ENCODE data around the gene CLDN22.

CLDN22 gene

DNA sequence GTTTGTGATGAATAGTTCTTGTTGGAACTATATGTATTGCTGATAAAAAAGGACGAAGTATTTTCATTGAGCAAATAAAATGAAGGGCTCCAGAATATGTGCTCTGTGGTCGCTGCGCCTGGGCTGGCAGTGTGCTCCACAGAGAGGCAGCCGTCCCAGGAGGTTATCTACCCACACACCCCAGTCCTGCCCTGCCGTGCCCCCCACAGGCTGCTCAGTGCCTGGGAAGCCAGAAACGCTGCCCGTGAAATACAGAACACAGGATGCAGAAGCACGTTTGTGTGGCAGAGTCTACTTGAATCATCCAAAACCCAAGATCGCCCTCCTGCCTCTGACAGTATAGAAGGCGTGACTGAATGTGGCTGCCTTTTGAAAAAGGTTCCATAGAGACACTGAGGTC lies 1.4 kb downstream of the CLDN22 start:
- DNase-seq = no peak

- DNase-seq = no peak
These were observed 5.3 kb downstream of the CLDN22 start for GRCh38 chr4:183314806-183315205.

DNA sequence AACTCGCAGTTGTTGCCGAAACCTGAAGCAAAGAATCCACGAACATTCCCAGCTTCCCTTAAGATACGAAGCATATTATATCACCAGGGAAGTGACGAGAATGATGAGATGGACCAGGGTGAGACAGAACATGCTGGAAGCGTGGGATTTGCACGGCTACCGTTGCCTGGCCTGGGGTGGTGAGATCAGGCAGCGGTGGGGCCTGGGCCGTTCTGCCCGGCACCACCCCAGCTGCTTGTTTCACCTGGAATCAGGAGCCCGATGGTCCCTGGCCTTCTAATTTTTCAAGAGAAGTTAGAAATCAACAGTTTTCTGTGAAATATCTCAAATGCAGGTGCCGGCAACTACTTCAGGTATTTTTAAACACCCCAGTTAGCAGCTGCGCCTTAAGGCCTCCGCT lies 5.7 kb downstream of the CLDN22 start:
- DNase-seq = no peak

- no peak for DNase-seq
These were observed 7.2 kb downstream of the CLDN22 start for GRCh38 chr4:183312841-183313240.

DNA sequence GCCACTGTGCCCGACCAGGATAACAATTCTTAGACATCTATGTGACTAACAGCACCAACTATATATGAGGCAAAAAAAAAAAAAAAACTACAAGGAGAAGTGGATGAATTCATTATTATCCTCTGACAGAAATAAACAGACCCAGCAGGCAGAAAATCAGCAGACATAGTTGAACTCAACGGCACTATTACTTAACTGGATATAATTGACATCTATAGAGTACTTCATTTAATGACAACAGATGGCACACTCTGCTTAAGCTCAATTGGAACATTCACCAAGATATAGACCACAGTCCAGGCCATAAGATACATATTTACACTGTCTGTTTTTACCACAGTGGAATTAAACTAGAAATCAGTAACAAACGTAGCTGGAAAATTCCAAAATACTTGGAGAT lies 13.3 kb downstream of the CLDN22 start:
- no peak for DNase-seq

GRCh38 chr4:183304538-183304937 lies 15.5 kb downstream of the CLDN22 start:
- DNase-seq = no peak

DNA sequence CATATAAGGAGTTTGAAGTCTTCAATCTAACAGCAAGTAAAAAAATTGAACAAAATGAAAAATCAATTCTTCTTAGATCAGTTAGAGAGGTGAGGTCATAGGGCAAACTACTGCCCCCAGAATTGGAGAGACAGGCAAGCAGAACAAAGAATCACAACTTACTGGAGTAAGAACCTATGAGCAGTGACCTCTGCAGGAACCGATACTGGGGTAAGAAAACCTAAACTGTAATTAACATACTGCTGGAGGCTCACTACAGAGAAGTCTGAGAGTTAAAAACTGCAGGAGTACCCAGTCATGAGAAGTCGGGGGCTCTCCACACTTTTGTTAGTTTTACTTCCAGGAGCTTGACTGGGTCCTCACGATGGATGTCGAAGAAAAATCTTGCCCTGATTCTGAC lies 16.0 kb downstream of the CLDN22 start:
- no peak for DNase-seq

DNA sequence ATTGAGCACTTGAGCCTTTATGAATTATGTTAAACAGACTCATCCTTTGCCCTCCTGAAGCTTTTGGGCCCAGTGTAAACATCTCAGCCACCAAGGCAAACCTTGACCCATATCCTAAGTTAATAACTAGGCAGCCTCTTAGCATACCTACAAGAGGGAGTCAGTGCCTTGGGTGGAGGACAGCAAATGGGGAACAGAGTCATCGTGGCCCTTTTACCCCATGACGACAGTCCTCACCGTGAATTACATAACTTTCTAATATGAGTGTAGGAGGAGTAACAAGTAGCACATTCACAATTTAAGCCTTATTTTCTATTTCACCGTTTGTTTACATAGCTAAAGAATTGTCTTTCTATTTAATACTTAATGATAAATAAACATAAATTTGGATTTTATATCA lies 16.8 kb downstream of the CLDN22 start:
- DNase-seq = no peak

- DNase-seq = no peak
These were observed 19.4 kb downstream of the CLDN22 start for GRCh38 chr4:183300655-183301054.

DNA sequence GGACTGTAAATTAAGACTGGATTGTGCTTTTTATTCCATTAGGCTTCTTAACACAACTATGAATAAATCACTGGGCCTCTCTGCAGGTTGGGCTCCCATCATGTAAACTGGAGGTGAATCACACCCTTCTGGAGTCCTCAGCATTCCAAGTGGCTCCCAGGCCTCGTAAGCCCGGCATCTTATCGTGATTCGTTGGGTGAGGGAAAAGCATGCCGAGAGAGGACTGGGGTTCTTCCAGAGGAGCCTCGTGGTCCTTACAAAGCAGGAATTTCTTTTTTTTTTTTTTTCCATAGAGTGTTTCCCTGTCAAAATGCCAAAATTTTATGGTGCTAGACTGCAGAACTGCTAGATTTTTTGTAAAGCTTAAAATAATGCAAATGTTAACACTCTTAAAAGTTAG lies 20.0 kb downstream of the CLDN22 start:
- DNase-seq = no peak

DNA sequence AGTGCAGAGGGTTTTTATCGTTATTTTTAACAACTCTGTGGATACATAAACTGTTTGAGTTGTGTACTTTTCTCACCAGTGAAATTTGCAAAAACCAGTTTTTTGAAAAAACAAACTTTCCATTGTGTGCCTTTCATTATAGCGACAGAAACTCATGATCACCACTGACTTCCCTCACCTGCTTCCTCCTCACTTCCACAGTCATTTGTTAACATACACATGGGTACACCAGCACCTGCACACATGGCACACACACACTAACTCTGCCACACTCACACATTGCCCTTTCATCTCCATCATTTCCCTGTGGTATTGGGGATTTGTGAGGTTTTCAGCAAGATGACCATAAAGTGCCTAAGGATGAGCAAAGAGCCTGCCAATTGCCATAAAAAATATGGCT lies 20.6 kb downstream of the CLDN22 start:
- no peak for DNase-seq

DNA sequence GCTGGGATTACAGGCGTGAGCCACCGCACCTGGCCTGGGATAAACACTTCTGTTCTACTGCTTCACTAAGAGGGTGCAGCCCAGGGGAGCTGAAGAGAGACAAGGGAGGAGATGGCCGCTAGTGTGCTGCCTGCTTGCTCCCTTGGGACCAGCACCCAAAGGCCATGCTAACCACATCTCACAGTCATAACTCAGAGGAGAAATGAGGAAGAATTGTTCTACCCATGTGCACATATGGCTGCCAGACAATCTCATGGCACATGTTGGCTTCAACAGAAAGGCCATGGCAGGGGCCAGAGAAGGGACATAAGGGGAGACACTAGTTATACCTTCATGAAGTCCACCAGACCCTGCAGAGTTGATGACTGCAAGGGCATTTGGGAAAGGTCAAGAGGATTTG lies 22.4 kb downstream of the CLDN22 start:
- no peak for DNase-seq

- DNase-seq = no peak
These were observed 24.4 kb downstream of the CLDN22 start for GRCh38 chr4:183295711-183296110.

- no peak for DNase-seq
These were observed 29.0 kb downstream of the CLDN22 start for GRCh38 chr4:183291070-183291469.

GRCh38 chr4:183289688-183290087 lies 30.4 kb downstream of the CLDN22 start:
- DNase-seq = no peak

GRCh38 chr4:183288955-183289354 lies 31.1 kb downstream of the CLDN22 start:
- no peak for DNase-seq

GRCh38 chr4:183287677-183288076 lies 32.4 kb downstream of the CLDN22 start:
- no peak for DNase-seq

DNA sequence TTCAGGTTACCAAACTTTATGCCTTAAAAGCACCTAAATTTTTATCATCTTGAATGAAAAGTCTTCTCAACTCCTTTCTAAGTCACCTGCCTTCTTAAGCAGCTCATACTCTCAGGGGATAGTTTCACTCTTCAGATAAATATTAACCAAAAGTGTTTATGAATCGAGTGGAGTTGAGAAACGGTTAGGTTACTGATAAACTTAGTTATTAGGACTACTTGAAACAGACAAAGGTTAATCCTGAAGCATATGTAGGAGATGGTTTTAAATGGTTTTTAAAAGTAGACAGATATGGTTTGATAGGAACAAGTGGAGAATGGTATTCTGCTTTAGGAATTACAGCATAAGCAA lies 32.8 kb downstream of the CLDN22 start:
- DNase-seq = no peak

- DNase-seq = no peak
These were observed 33.3 kb downstream of the CLDN22 start for GRCh38 chr4:183286590-183287308.

DNA sequence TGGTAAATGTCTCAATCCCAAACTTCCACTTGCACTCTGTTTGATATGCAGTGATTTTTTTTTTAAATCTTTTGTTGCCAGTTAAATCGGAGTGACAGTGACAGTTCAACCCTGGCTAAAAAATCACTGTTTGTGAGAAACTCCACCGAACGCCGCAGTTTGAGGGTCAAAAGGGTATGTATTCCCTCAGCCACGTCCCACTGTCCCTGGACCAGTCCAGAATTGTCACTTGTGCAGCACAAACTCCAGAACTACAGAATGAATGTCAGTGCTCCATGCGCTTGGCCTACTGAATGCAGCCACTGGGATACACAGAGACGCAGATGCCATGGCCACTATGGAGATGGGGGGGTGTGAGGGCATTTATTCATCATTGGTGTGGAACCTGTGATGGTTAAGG lies 34.2 kb downstream of the CLDN22 start:
- DNase-seq = no peak

DNA sequence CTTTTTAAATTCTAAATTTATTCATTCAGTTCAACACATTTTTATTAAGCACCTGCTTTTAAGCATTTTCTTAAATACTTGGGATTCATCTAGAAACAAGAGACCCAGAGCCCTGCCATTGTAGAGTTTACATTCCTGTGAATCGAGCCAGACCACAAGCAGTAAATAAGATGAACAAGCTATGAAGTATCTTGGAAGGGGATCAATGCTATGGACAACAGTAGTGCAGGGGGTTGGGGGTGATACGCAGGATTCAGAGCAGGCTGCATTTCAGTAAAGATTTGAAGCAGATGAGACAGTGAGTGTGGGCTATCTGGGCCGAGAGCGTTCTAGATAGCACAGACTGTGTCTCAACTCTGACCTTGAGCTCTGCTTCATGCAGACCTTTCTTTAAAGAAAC lies 35.1 kb downstream of the CLDN22 start:
- no peak for DNase-seq

- DNase-seq = no peak
These were observed 35.8 kb downstream of the CLDN22 start for GRCh38 chr4:183284258-183284785.

DNA sequence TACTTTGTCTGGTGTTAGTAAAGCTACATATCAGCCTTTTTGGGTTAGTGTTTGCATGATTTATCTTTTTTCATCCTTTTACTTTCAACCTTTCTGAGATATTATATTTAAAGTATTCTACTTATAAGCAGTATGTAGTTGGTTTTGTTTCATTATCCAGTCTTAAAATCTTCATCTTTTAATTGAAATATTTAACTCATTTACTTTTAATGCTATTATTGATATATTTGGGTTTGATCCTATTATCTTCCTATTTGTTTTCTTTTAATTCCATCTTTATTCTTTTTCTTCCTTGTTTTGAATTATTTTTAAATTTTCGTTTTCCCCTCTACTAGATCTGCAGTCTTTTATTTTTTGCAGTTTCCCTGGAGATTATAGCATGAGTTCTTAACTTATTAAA lies 44.0 kb downstream of the CLDN22 start:
- no peak for DNase-seq

- no peak for DNase-seq
These were observed 47.7 kb downstream of the CLDN22 start for GRCh38 chr4:183272384-183272783.

DNA sequence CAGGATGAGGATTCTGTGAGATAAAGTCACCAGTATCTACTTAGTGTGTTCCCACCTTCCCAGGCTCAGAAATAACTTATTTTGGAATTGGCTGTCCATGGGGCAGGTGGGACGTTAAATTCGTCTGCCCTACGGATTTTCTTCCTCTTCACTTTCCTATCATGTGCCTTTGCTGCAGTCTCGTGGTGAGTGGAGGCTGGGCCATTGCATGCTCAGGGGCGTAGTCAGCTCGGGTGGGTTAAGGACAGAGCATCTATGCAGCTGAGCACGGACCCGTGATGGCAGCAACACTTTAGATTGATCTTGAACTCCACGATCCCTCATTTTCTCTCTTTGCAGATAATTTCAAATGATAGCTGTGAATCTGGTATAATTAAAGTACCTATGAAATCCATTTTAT lies 51.5 kb downstream of the CLDN22 start:
- no peak for DNase-seq
